HCT116 (cell line): ENCODE results near the gene C12orf43. TPM values are rescaled to one million over a fixed set of nuclear protein-coding genes. Genes with fewer than 3 reads are reported as not detected.

ENCODE experiments used
- ATAC-seq: fragments of 200-7000 bp; cut with Tn5 transposase; 2 replicates; pipeline ENCODE4 v1.9.1; 2020; ENCODE audit warnings: mild to moderate bottlenecking, moderate library complexity
- BruUV-seq: library from RNA; stranded (reverse); fragments of 400-500 nt; replicated peaks from 2 replicates; lab custom pipeline; 2021; lab: Mats Ljungman, UMichigan
- CTCF ChIA-PET: fragments of 300-600 bp; sonication (Branson Sonifier 250); formaldehyde crosslinking; loops from one replicate; lab custom pipeline; 2021; ENCODE audit warnings: antibody characterized with exemption; lab: Charles Lee
- POLR2A ChIA-PET: fragments of 300-600, 350-600 bp; sonication (Branson Sonifier 250); formaldehyde crosslinking; loops from one replicate; lab custom pipeline; 2021; ENCODE audit warnings: antibody characterized with exemption; lab: Charles Lee
- RAD21 ChIA-PET, 2 experiments: fragments of 300-600 bp; sonication (Branson Sonifier 250); formaldehyde crosslinking; loops; one replicate each; lab custom pipeline; 2023; ENCODE audit warnings: low total read pairs in 2 of 2; ENCODE audit not compliant: uncharacterized antibody in 2 of 2, unreplicated experiment in 2 of 2, low non-redundant PET in 1 of 2; lab: Charles Lee
- DNase-seq: peaks from one replicate; pipeline ENCODE4 v3.0.0-alpha.2; 2010; ENCODE audit warnings: low read depth, low spot score
- H2AFZ ChIP-seq: fragments of 200-600 bp; shearing (Covaris generic), sonication (generic); 2 replicates; pipeline ENCODE4 v1.6.1; 2017; ENCODE audit warnings: low read depth, mixed run types, mixed read lengths, antibody characterized with exemption, low read length; ENCODE audit not compliant: poor library complexity, severe bottlenecking
- H3K27ac ChIP-seq: 2 replicates; pipeline ENCODE4 v1.5.1; 2012; ENCODE audit warnings: low read depth, low read length
- H3K27me3 ChIP-seq: fragments of 200-600 bp; sonication (generic); 2 replicates; pipeline ENCODE4 v1.6.1; 2016; ENCODE audit warnings: mixed run types, low read length, mixed read lengths; ENCODE audit not compliant: insufficient read depth
- H3K36me3 ChIP-seq, 2 experiments: fragments of 200-500 bp in 1 of 2; fragments of 200-600 bp in 1 of 2; sonication (Bioruptor generic) in 1 of 2; sonication (generic) in 1 of 2; 2 replicates each; pipeline versions ENCODE4 v1.5.1 to v1.6.1; 2014 to 2016; ENCODE audit warnings: low read length in 2 of 2, inconsistent platforms in 1 of 2, mixed read lengths in 1 of 2, mixed run types in 1 of 2; ENCODE audit not compliant: insufficient read depth in 2 of 2, control insufficient read depth in 1 of 2
- H3K4me1 ChIP-seq, 2 experiments: fragments of 200-600 bp in 1 of 2; sonication (generic) in 1 of 2; 2 replicates each; pipeline versions ENCODE4 v1.5.1 to v1.6.1; 2012 to 2017; ENCODE audit warnings: low read length in 2 of 2, inconsistent platforms in 1 of 2, mild to moderate bottlenecking in 1 of 2, mixed read lengths in 1 of 2, mixed run types in 1 of 2, moderate library complexity in 1 of 2; ENCODE audit not compliant: insufficient read depth in 2 of 2, control insufficient read depth in 1 of 2
- H3K4me2 ChIP-seq: fragments of 200-600 bp; sonication (generic); 2 replicates; pipeline ENCODE4 v1.6.1; 2017; ENCODE audit warnings: mixed run types, low read length, mixed read lengths
- H3K4me3 ChIP-seq, 2 experiments: fragments of 200-600 bp in 1 of 2; sonication (generic) in 1 of 2; replicated peaks in 1 of 2; 2 replicates each; pipeline ENCODE4 v1.5.1; 2011 to 2016; ENCODE audit warnings: low read length in 2 of 2, control low read depth in 1 of 2, low read depth in 1 of 2, mild to moderate bottlenecking in 1 of 2, mixed read lengths in 1 of 2, mixed run types in 1 of 2
- H3K79me2 ChIP-seq: fragments of 200-600 bp; sonication (generic); 2 replicates; pipeline ENCODE4 v1.6.1; 2017; ENCODE audit warnings: mild to moderate bottlenecking, mixed run types, low read length, moderate library complexity, mixed read lengths; ENCODE audit not compliant: insufficient read depth
- H3K9ac ChIP-seq: fragments of 200-600 bp; sonication (generic); 2 replicates; pipeline ENCODE4 v1.6.1; 2016; ENCODE audit warnings: low read length, mixed read lengths
- H3K9me2 ChIP-seq: fragments of 200-600 bp; sonication (generic), shearing (Covaris generic); 2 replicates; pipeline ENCODE4 v1.6.1; 2017; ENCODE audit warnings: mixed run types, mild to moderate bottlenecking, moderate library complexity; ENCODE audit not compliant: insufficient read depth
- H3K9me3 ChIP-seq, 2 experiments: fragments of 200-500 bp in 1 of 2; fragments of 200-600 bp in 1 of 2; sonication (Bioruptor generic) in 1 of 2; sonication (generic) in 1 of 2; 2 replicates each; pipeline ENCODE4 v1.6.1; 2014 to 2017; ENCODE audit warnings: low read length in 2 of 2, mixed read lengths in 2 of 2, inconsistent platforms in 1 of 2, low read depth in 1 of 2, mild to moderate bottlenecking in 1 of 2, mixed run types in 1 of 2, moderate library complexity in 1 of 2; ENCODE audit not compliant: control insufficient read depth in 1 of 2, insufficient read depth in 1 of 2
- H4K20me1 ChIP-seq: fragments of 200-600 bp; sonication (generic), shearing (Covaris generic); 2 replicates; pipeline ENCODE4 v1.6.1; 2017; ENCODE audit warnings: mixed run types, mild to moderate bottlenecking, moderate library complexity; ENCODE audit not compliant: insufficient read depth
- ATF3 ChIP-seq: IDR thresholded peaks from 2 replicates; pipeline ENCODE4 v1.6.1; 2012
- CTCF ChIP-seq, 3 experiments: fragments of 200-600 bp in 1 of 3; sonication (generic) in 1 of 3; IDR thresholded peaks in 2 of 3; conservative IDR thresholded peaks in 1 of 3; 2 replicates each; pipeline ENCODE4 v1.5.1; 2012 to 2017; ENCODE audit warnings: low read depth in 2 of 3, low read length in 2 of 3, antibody characterized with exemption in 1 of 3, borderline replicate concordance in 1 of 3, control low read depth in 1 of 3, mild to moderate bottlenecking in 1 of 3, mixed read lengths in 1 of 3, mixed run types in 1 of 3, moderate library complexity in 1 of 3; ENCODE audit not compliant: insufficient read depth in 1 of 3
- FOSL1 ChIP-seq: IDR thresholded peaks from 2 replicates; pipeline ENCODE4 v1.6.1; 2012; ENCODE audit warnings: low read depth
- REST ChIP-seq: IDR thresholded peaks from 2 replicates; pipeline ENCODE4 v1.6.1; 2012; ENCODE audit warnings: low read depth
- SIN3A ChIP-seq: IDR thresholded peaks from 2 replicates; pipeline ENCODE4 v1.6.1; 2012; ENCODE audit warnings: low read depth
- TCF7L2 ChIP-seq: IDR thresholded peaks from 2 replicates; pipeline ENCODE4 v1.7.0; 2011; ENCODE audit warnings: borderline replicate concordance, inconsistent platforms; ENCODE audit not compliant: insufficient read depth, insufficient read length; ENCODE audit errors: extremely low read depth
- intact Hi-C: fragments of 100-400 bp; cut with micrococcal nuclease; formaldehyde crosslinking; loops from 2 replicates; pipeline ENCODE4 v1.10.0; 2022
- total RNA-seq: library from RNA; stranded (reverse); gene quantifications from one replicate; pipeline ENCODE4 v1.2.1, GENCODE V29; 2021; ENCODE audit not compliant: unreplicated experiment

Gene C12orf43
- total RNA-seq, 1 experiment from 2014 or later = 16.2 TPM

GRCh38 chr12:121057794-121058193 is 41.5 kb upstream of the C12orf43 start (continued):
- TF ChIP-seq SIN3A (no peak), CTCF (IDR thresholded peaks at IDR 0.05 in 2 of 3, conservative IDR thresholded peaks at IDR 0.05 in 1 of 3; ENCODE audit: borderline replicate concordance in 1 of 3, insufficient read depth in 1 of 3, low read depth in 2 of 3, low read length in 2 of 3) (no peak), FOSL1 (no peak), ATF3 (no peak)

- ChIA-PET CTCF (no interaction called here), POLR2A (no interaction called here), RAD21 (no interaction called here)
- DNase-seq = no peak
- Histone ChIP-seq H2AFZ (no peak overlapping the region), H3K36me3 (no peaks in the 10 kb centered on the region), H3K4me2 (no peak overlapping the region), H3K9me2 (no peaks in the 10 kb centered on the region), H3K4me1 (no peaks in the 10 kb centered on the region), H3K79me2 (no peaks in the 10 kb centered on the region), H4K20me1 (no peaks in the 10 kb centered on the region), H3K4me3 (no peak overlapping the region), H3K9me3 (no peaks in the 10 kb centered on the region), H3K9ac (no peak overlapping the region), H3K27ac (no peak overlapping the region), H3K27me3 (no peaks in the 10 kb centered on the region)
- intact Hi-C loops = no loop called here
- TF ChIP-seq REST (no peak), TCF7L2 (no peak)
- BruUV-seq = no TSS peak
- ATAC-seq = no peak
Measured at GRCh38 chr12:121053706-121054105, 37.4 kb upstream of the C12orf43 start.
